ENCODE measurements around the gene ARID5A. TPM values are rescaled to one million over a fixed set of nuclear protein-coding genes. Genes with fewer than 3 reads are reported as not detected.

ARID5A gene
- total and polyA plus RNA-seq, 9 of the 15 experiments (the other 6 are each of a cell fraction or from before 2014, with no cell fraction given): 0.14 to 12.5 (median 3.0) TPM

DNA sequence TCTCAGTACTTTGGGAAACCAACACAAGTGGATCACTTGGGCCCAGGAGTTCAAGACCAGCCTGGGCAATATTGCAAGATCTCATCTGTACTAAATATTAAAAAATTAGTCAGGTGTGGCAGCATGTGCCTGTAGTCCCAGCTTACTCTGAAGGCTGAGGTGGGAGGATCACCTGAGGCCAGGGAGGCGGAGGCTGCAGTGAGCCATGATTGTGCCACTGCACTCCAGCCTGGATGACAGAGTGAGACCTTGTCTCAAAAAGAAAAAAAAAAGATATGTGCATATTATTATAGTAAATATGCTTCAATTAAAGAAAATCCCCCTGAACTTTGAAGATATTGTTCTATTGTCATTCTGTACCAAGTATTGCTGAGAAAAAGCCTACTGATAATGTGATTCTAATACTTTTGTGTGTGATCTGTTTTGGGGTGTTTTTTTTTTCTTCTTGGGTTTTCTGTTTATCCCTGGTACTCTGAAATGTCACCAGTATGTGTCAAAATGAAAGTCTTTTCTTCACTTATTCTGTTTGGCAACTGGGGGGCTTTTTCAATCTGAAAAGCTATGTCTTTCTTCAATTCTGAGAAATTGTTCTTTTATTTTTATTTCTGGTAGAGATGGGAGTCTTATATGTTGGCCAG lies 44.6 kb upstream of the ARID5A start:
- FAIRE-seq (no peak), ATAC-seq (no peak), DNase-seq (ENCODE audit: extremely low read depth in 1 of 4, low spot score in 3 of 4) (no peak)
- 0% methylated on average over 1 of the region's 1 CpG for WGBS (ENCODE audit: insufficient coverage, low coverage, missing lambda C conversion rate)
- Histone ChIP-seq H4K20me1 (replicated peaks; ENCODE audit: control insufficient read depth, insufficient read depth, low read length) (no peaks in the 10 kb centered on the region), H3K4me3 (no peak overlapping the region), H3K9me1 (ENCODE audit: control insufficient read depth, insufficient read depth, low read length) (no peaks in the 10 kb centered on the region), H3K79me2 (ENCODE audit: control insufficient read depth, insufficient read depth, low read length) (no peaks in the 10 kb centered on the region), H3K36me3 (ENCODE audit: control insufficient read depth, insufficient read depth, low read length) (no peaks in the 10 kb centered on the region), H3K27ac (ENCODE audit: extremely low read depth, low read depth, low read length) (no peak overlapping the region), H3K9ac (ENCODE audit: insufficient read depth in 1 of 2, low read depth in 2 of 2, low read length in 2 of 2) (no peak overlapping the region), H3K9me3 (replicated peaks; ENCODE audit: control insufficient read depth, insufficient read depth, low read depth, low read length) (no peaks in the 10 kb centered on the region), H3K4me1 (replicated peaks in 1 of 2; ENCODE audit: control insufficient read depth in 2 of 2, insufficient read depth in 2 of 2, low read length in 2 of 2) (no peaks in the 10 kb centered on the region), H2AFZ (ENCODE audit: low read depth, low read length) (no peak overlapping the region), H3K4me2 (ENCODE audit: insufficient read depth, low read length) (no peak overlapping the region), H3K27me3 (ENCODE audit: control insufficient read depth in 2 of 2, insufficient read depth in 2 of 2, low read length in 2 of 2) (peaks cover 11 to 16% of the 10 kb centered on the region in 2 experiments; a peak in 4 of 5 replicates)
- in situ Hi-C loops (cut with MboI) (no loop called here), intact Hi-C loops (cut with micrococcal nuclease) (no loop called here)
- no TSS peak for BruUV-seq (replicated peaks)
- TF ChIP-seq ZNF146 (CRISPR knock-in tag; IDR thresholded peaks at IDR 0.05; ENCODE audit: unreplicated experiment): no peak
- TF ChIP-seq E2F3 (CRISPR knock-in tag; IDR thresholded peaks at IDR 0.05): no peak
- CTCF ChIA-PET (ENCODE audit: low intra/inter-chr PET ratio): no interaction called here
- POLR2A ChIA-PET: interaction anchor here (1.3 kb wide), 1 partner anchor 17 kb away, joined by 3 read pairs; no protein-coding TSS in a partner anchor

DNA sequence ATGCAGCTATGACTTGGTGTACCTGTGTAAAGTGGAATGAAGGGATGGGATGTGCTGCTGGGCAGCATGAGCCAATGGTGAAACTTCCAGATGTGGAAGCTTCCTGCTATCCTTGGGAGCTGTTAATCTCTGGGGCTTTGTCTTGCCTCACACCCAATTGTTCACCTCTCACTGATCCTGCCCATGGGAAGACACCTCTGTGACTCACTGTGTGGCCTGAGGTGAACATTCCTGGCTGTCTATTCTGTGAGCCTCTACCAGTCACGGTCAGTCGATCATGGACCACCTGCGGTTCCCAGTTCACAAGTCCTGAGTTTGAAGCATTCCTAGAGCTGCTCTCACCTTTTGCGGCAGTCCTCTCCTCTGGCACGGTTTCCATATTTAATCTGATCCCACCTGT lies 43.5 kb upstream of the ARID5A start:
- H3K4me2 ChIP-seq (ENCODE audit: insufficient read depth, low read length): no peak overlapping the region
- no peaks in the 10 kb centered on the region for H3K9me3 ChIP-seq (replicated peaks; ENCODE audit: control insufficient read depth, insufficient read depth, low read depth, low read length)
- WGBS (ENCODE audit: insufficient coverage, low coverage, missing lambda C conversion rate): 13% methylated on average over 5 of the region's 5 CpGs
- ATAC-seq (no peak), DNase-seq (ENCODE audit: extremely low read depth in 1 of 4, low spot score in 3 of 4) (no peak), FAIRE-seq (no peak)
- H3K27ac ChIP-seq (ENCODE audit: extremely low read depth, low read depth, low read length): no peak overlapping the region
- H4K20me1 ChIP-seq (replicated peaks; ENCODE audit: control insufficient read depth, insufficient read depth, low read length): no peaks in the 10 kb centered on the region
- no peak overlapping the region for H3K9ac ChIP-seq (ENCODE audit: insufficient read depth in 1 of 2, low read depth in 2 of 2, low read length in 2 of 2)
- no TSS peak for BruUV-seq (replicated peaks)
- intact Hi-C loops (cut with micrococcal nuclease): no loop called here
- no peaks in the 10 kb centered on the region for H3K9me1 ChIP-seq (ENCODE audit: control insufficient read depth, insufficient read depth, low read length)
- no peak overlapping the region for H2AFZ ChIP-seq (ENCODE audit: low read depth, low read length)
- no peak overlapping the region for H3K4me3 ChIP-seq
- in situ Hi-C loops (cut with MboI): no loop called here
- ChIA-PET POLR2A (interaction anchor here (1.3 kb wide), 1 partner anchor 16 kb away, joined by 3 read pairs; no protein-coding TSS in a partner anchor), CTCF (ENCODE audit: low intra/inter-chr PET ratio) (no interaction called here)
- no peaks in the 10 kb centered on the region for H3K4me1 ChIP-seq (replicated peaks in 1 of 2; ENCODE audit: control insufficient read depth in 2 of 2, insufficient read depth in 2 of 2, low read length in 2 of 2)
- no peaks in the 10 kb centered on the region for H3K79me2 ChIP-seq (ENCODE audit: control insufficient read depth, insufficient read depth, low read length)
- no peaks in the 10 kb centered on the region for H3K36me3 ChIP-seq (ENCODE audit: control insufficient read depth, insufficient read depth, low read length)
- peaks cover 9 to 22% of the 10 kb centered on the region in 2 experiments; a peak in 4 of 5 replicates for H3K27me3 ChIP-seq (ENCODE audit: control insufficient read depth in 2 of 2, insufficient read depth in 2 of 2, low read length in 2 of 2)
- TF ChIP-seq PPARD (CRISPR knock-in tag; IDR thresholded peaks at IDR 0.05) (no peak), CHD4 (IDR thresholded peaks at IDR 0.05; ENCODE audit: insufficient read depth, insufficient replicate concordance, low read depth, low read length, poor library complexity, severe bottlenecking) (no peak), HNRNPH1 (optimal IDR thresholded peaks at IDR 0.05; ENCODE audit: low read depth, low read length) (no peak), KHSRP (IDR thresholded peaks at IDR 0.05) (no peak), ZNF224 (CRISPR knock-in tag; IDR thresholded peaks at IDR 0.05) (no peak), ESRRA (IDR thresholded peaks at IDR 0.05; ENCODE audit: borderline replicate concordance, low read depth) (no peak), SMARCC2 (IDR thresholded peaks at IDR 0.05; ENCODE audit: low read depth) (no peak), CBFA2T3 (IDR thresholded peaks at IDR 0.05) (no peak), HNRNPK (IDR thresholded peaks at IDR 0.05; ENCODE audit: low read depth, low read length, poor library complexity, severe bottlenecking) (no peak)
- TF ChIP-seq, protein P1, sequence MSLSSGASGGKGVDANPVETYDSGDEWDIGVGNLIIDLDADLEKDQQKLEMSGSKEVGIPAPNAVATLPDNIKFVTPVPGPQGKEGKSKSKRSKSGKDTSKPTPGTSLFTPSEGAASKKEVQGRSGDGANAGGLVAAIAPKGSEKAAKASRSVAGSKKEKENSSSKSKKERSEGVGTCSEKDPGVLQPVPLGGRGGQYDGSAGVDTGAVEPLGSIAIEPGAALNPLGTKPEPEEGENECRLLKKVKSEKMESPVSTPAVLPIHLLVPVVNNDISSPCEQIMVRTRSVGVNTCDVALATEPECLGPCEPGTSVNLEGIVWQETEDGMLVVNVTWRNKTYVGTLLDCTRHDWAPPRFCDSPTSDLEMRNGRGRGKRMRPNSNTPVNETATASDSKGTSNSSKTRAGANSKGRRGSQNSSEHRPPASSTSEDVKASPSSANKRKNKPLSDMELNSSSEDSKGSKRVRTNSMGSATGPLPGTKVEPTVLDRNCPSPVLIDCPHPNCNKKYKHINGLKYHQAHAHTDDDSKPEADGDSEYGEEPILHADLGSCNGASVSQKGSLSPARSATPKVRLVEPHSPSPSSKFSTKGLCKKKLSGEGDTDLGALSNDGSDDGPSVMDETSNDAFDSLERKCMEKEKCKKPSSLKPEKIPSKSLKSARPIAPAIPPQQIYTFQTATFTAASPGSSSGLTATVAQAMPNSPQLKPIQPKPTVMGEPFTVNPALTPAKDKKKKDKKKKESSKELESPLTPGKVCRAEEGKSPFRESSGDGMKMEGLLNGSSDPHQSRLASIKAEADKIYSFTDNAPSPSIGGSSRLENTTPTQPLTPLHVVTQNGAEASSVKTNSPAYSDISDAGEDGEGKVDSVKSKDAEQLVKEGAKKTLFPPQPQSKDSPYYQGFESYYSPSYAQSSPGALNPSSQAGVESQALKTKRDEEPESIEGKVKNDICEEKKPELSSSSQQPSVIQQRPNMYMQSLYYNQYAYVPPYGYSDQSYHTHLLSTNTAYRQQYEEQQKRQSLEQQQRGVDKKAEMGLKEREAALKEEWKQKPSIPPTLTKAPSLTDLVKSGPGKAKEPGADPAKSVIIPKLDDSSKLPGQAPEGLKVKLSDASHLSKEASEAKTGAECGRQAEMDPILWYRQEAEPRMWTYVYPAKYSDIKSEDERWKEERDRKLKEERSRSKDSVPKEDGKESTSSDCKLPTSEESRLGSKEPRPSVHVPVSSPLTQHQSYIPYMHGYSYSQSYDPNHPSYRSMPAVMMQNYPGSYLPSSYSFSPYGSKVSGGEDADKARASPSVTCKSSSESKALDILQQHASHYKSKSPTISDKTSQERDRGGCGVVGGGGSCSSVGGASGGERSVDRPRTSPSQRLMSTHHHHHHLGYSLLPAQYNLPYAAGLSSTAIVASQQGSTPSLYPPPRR (CRISPR knock-in tag; IDR thresholded peaks at IDR 0.05; ENCODE audit: borderline replicate concordance): no peak
